Muscle layer of duodenum (tissue), 2 donors: ENCODE results near the gene TMC8.

Experiments
- H3K27ac ChIP-seq: one replicate; pipeline ENCODE4 v1.7.0; 2013; ENCODE audit warnings: mild to moderate bottlenecking, low read length
- H3K27me3 ChIP-seq: one replicate; pipeline ENCODE4 v1.7.0; 2013; ENCODE audit warnings: low read depth, mild to moderate bottlenecking, control low read depth, low read length
- H3K36me3 ChIP-seq, 2 donors: one replicate each; pipeline ENCODE4 v1.7.0; 2013; ENCODE audit warnings: low read length in 2 of 2, control low read depth in 1 of 2, mild to moderate bottlenecking in 1 of 2; ENCODE audit not compliant: insufficient read depth in 2 of 2, control insufficient read depth in 1 of 2
- H3K4me1 ChIP-seq, 2 donors: one replicate each; pipeline ENCODE4 v1.7.0; 2013; ENCODE audit warnings: low read length in 2 of 2, mild to moderate bottlenecking in 2 of 2, control low read depth in 1 of 2, moderate library complexity in 1 of 2; ENCODE audit not compliant: insufficient read depth in 2 of 2, control insufficient read depth in 1 of 2
- H3K4me3 ChIP-seq, 2 donors: one replicate each; pipeline ENCODE4 v1.7.0; 2013; ENCODE audit warnings: low read length in 2 of 2, low read depth in 1 of 2, mild to moderate bottlenecking in 1 of 2
- H3K9me3 ChIP-seq, 2 donors: one replicate each; pipeline ENCODE4 v1.7.0; 2013; ENCODE audit warnings: low read length in 2 of 2, control low read depth in 1 of 2, mild to moderate bottlenecking in 1 of 2; ENCODE audit not compliant: control insufficient read depth in 1 of 2
- donor health status: healthy.

TMC8 gene

DNA sequence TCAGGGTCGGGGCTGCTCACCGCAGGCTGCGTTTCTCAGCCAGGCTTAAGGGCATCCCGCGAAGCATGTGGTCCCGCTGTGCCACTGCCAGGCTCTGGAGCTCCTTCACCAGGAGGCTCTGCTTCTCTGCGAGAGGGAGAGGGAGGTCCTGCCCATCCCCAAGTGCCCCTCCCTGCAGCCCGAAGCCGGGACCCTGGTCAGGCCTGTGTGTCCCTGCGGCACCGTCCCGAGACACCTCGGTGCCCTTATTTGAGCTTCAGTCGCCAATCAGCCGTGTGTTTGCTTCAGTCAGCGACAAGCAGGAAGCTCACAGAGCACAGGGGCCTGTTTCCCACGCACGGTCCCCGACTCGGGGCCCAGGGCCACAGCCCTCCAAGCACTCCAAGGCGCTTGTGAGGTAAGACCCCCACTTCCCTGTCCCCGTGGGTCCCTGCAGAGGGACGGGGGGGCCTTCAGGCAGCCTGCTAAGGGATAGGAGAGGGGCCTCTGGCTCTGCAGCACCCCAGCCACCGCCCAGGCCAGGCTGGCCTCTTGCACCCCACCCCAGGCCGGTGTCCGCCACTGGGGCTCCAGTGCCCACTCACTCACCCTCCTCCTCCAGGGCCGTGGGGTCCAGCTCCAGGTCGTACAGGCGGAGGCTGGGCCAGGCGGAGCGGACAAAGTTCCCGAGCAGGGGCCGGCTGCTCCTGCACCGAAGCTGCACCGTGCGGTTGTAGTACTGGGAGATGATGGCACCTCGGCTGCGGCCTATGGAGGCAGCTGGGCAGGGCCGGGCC, 5.2 kb upstream of the TMC8 start:
- Histone ChIP-seq H3K4me3 (no peak overlapping the region), H3K36me3 (peaks cover 0 to 3% of the 10 kb centered on the region in 2 donors), H3K4me1 (peaks cover 10 to 53% of the 10 kb centered on the region in 2 donors), H3K27ac (no peak overlapping the region), H3K27me3 (no peaks in the 10 kb centered on the region), H3K9me3 (no peaks in the 10 kb centered on the region)

DNA sequence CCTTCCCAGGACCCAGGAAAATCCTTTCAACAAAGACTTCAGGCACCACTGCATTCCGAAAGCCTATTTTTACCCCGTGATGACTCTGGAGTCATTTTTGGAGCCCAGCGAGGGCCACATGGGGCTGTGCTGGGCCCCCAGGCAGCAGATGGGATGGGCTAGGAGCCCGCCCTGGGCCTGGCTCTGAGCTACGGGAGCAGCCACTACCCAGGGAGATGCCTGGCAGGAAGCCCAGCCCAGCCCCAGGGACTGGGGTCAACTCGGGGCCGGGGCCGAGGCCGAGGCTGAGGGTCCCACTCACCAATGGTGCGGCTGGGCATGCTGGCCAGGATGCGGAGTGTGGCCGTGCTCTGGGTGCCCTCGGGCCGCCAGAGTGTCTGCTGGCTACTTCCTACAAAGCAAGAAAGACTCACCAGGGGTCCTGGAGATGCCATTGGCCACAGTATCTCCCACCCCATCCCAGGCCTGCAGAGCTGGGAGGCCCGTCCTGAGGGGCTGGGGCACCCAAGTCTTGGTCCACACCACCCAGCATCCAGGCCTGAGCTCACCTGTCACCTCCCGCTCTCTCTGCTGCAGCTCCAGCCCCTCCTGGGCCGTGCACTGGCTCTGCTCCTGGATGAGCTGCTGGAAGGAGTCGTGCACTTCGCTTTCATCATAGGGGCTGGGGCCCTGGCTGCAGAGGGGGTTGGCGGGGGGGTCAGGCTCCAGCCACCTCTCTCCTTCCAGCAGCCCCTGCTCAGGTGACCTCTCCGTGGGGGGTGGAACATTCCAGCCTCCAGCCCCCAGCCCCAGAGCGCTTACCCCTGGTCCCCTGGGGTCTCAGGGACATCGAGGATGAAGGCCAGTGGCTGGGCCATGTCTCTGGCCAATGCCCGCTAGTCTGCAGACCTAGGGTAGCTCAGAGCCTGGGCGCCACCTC, 4.3 kb upstream of the TMC8 start:
- Histone ChIP-seq H3K27ac (no peak overlapping the region), H3K27me3 (no peaks in the 10 kb centered on the region), H3K9me3 (no peaks in the 10 kb centered on the region), H3K4me1 (peaks cover 10 to 58% of the 10 kb centered on the region in 2 donors), H3K4me3 (no peak overlapping the region), H3K36me3 (peaks cover 0 to 3% of the 10 kb centered on the region in 2 donors)

DNA sequence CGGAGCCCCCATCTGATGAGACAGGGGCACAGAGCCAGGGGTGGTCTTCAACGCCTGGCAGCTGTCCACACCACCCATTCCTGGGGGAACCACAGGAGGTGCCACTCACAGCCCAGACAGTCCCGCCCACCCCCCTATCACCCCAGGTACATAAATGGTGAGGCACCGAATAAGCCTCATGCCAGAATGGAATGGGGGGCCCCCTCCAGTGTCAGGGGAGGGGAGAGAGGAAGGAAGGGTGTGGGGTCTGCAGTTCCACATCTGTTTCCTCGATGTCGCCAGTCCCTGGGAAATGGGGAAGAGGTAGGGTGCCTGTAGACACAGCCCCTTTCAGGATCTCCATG, 3.7 kb upstream of the TMC8 start:
- Histone ChIP-seq H3K9me3 (no peaks in the 10 kb centered on the region), H3K4me3 (peak overlapping the region; percentile 46 to 77), H3K27me3 (no peaks in the 10 kb centered on the region), H3K36me3 (peaks cover 0 to 3% of the 10 kb centered on the region in 2 donors), H3K27ac (no peak overlapping the region), H3K4me1 (peaks cover 10 to 64% of the 10 kb centered on the region in 2 donors)

DNA sequence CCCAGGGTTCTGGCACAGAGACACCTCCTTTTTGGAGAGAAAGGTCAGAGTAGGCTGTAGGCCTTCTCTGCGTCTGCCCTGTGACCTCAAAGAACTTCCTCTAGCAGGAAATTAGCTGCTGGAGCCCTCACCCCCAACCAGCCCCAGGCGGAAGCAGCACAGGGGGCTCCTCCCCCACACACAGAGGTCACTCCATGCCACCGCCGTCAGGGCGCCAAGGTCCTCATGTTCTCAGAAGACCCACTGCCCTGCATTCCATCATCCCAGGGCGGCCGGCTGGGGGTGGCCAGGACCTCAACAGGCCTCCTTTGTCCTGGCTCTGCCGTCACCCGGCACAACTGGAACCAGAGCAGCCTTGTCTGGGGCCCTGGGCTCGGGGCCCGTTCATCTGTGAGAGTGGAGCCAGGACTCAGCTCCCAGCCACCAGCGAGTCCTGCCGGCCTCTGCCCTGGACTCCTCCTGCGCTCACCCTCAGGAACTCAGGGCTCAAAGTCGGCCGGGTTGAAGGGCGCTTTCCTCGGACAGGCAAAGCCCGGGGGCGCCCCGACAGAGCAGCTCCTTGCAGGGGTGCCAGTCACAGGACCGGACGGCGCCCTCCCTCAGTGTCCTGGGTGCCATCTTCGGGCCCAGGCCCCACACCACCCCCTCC, 3.2 kb upstream of the TMC8 start:
- no peaks in the 10 kb centered on the region for H3K9me3 ChIP-seq
- H3K36me3 ChIP-seq = peaks cover 0 to 3% of the 10 kb centered on the region in 2 donors
- H3K4me1 ChIP-seq = peaks cover 10 to 69% of the 10 kb centered on the region in 2 donors
- peak overlapping the region; percentile 39 for H3K27ac ChIP-seq
- peak overlapping the region; percentile 46 to 77 for H3K4me3 ChIP-seq
- H3K27me3 ChIP-seq = no peaks in the 10 kb centered on the region

DNA sequence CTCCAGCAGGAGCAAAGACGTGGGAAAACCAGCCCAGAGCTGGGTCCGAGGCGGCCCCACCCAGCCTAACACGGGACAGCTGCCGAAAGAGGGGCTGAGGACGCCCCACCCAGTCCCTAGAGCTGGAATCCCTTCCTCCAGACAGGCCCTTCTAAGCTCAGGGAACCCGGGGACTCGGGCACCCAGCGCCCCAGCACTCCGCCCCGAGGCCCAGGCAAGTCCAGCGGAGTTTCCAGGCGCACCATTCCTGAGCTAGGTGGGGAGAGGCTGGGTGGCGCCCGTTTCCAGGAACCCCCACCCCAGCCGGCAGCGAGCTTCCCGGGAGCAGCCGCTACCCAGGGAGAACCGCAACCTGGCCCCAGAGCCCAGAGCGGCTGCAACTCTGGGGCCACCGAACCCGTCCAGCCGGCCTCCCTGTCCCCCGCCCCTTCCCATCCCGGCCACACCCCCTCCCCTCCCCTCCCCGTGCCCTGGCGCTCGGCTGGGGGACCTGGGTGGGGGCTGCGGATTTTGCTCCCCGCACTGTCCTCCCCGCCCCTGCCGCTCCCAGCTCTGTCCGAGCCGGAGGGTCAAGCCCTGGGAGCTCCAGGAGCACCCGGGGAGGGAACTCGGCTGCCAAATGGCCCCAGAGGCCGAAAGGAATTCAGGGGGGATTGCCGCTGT, 2.6 kb upstream of the TMC8 start:
- no peaks in the 10 kb centered on the region for H3K27me3 ChIP-seq
- no peaks in the 10 kb centered on the region for H3K9me3 ChIP-seq
- H3K4me3 ChIP-seq = peak overlapping the region; percentile 46 to 77
- peaks cover 0 to 3% of the 10 kb centered on the region in 2 donors for H3K36me3 ChIP-seq
- H3K4me1 ChIP-seq = peaks cover 10 to 72% of the 10 kb centered on the region in 2 donors
- H3K27ac ChIP-seq = peak overlapping the region; percentile 39

DNA sequence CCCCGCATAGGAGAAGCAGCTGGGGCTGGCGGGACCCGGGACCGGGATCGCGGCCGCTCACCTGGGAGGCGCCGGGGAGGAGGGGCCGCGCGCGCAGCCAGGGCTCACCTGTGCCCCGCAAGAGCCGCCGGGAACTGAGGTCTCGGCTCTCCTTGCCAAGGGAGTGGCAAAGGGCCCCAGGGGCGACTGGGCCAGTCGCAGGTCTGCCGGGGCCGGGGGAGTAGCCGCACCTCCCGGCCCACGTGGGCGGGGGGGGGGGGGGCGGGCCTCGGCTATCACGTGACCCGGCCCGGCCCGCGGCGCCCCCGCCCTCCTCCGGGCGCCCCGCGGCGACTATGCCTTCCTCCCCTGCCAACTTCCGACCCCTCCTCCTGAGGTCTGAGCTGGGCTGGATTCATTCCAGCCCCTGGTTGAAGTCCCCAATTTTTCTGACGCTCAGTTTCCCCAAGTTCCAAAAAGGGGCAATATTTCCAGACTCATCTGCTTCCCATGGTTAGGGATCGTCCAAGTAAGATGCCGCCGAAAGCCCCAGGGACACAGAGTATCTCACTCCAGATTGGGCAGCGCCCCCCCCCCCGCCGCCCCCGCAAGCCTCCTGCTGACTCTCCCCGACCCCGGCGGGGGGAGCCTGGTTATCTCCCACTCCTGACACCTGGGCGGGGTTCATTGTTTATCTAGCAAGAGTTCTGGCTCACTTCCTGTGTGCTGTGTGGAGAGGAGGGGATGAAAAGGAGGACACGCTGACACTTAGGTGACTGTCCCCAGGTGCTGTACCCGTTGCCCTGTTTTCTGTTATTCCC, 1.8 kb upstream of the TMC8 start, which contains the start of gene TMC6:
Gene TMC6 (minus strand): TSS at position 205 of the 800 bp plus-strand sequence. CDS start 1,923 bp downstream, outside the sequence.
- H3K4me1 ChIP-seq = peaks cover 10 to 72% of the 10 kb centered on the region in 2 donors
- H3K4me3 ChIP-seq = peak within 1 kb of the TSS; percentile 46 to 77
- peak within 1 kb of the TSS; percentile 39 for H3K27ac ChIP-seq
- no peaks in the 10 kb centered on the region for H3K9me3 ChIP-seq
- no peaks in the 10 kb centered on the region for H3K27me3 ChIP-seq
- no peaks in the 10 kb centered on the region for H3K36me3 ChIP-seq

DNA sequence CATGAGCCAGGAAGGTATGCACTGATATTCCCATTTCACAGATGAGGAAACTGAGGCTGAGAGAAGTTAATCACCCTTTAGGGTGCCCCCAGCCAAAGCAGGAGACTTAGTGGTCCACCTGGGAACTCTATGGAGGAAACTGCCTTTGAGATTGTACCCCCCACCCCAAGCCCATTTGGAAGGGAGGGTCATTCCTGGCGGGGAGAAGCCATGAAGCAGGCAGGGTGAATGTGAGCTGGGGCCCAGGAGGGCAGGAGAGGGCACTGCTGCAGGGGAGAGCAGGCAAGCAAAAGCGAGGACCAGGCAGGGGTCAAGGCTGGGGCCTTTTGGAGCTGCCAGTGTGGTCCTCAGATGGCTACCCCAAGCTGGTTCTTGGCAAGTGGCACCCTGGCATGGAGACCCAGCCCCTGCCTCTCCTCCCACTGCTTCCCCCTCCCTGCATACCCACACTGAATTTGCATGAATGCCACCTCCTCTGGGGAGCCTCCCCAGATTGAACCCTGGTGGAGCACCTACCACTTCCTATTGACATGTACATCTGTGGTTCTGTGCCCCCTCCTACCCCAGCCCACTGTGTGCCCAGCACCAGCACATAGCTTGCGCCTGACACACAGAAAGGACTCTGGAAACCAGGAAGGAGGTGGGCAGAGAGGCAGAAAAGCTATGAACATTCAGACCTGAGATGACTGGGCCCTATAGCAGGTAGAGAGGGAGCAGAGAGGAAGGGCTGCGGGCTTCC, 1.1 kb upstream of the TMC8 start:
- H3K4me1 ChIP-seq = peaks cover 10 to 72% of the 10 kb centered on the region in 2 donors
- no peaks in the 10 kb centered on the region for H3K27me3 ChIP-seq
- no peaks in the 10 kb centered on the region for H3K36me3 ChIP-seq
- H3K9me3 ChIP-seq = no peaks in the 10 kb centered on the region
- peak overlapping the region; percentile 16 to 77 for H3K4me3 ChIP-seq
- peak overlapping the region; percentile 31 for H3K27ac ChIP-seq

DNA sequence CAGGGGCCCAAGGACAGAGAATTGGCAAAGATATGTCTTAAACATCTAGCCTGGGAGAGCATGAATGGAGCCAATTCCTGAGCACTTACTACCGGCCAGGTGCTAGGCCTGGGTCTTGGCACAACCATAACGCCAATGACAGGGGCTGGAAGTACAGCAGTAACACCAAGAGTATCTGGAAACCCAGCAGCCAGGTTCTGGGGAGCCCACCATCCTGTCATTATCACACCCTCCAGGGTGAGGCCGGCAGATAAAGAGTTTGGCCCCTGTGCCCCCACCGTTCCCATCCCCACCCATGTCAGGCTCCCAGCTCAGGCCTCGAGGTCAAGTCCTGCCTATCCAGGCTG, 508 bp upstream of the TMC8 start:
- no peak overlapping the region for H3K4me3 ChIP-seq
- H3K4me1 ChIP-seq = peaks cover 10 to 67% of the 10 kb centered on the region in 2 donors
- H3K36me3 ChIP-seq = no peaks in the 10 kb centered on the region
- H3K9me3 ChIP-seq = no peaks in the 10 kb centered on the region
- no peak overlapping the region for H3K27ac ChIP-seq
- H3K27me3 ChIP-seq = no peaks in the 10 kb centered on the region

DNA sequence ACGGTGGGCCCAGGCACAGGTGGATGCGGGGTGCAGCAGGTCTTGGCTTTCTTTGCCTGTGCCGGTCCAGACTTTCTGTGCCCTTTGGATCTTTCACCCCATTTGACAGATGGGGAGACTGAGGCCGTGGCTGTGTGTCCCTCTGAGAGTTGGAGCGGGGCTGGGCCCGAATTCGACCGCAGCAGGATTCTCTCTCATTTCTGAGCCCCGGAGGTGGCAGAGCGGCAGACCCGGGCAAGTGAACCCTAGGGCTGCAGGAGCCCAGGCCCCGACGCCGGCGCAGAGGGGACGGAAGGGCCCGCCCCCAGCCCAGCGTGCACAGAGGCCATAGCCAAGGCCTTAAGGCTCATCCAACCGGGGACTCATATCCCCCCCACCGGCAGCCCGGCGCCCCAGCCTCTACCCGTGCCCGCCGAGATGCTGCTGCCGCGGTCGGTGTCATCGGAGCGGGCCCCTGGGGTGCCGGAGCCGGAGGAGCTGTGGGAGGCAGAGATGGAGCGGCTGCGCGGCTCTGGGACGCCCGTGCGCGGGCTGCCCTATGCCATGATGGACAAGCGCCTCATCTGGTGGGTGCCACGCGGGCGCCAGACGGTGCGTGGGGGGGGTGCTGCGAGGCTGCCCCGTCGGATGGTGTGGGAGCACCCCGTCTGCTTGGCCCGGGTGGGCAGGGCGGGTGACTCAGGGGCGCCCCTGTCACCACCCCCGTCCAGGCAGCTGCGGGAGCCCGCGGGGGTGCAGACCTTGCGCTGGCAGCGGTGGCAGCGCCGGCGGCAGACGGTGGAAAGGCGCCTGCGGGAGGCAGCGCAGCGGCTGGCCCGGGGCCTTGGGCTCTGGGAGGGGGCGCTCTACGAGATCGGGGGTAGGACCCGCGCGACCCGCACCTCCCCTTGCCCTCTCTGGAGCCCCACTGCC, 857 bp downstream of the TMC8 start:
- no peaks in the 10 kb centered on the region for H3K27me3 ChIP-seq
- H3K4me3 ChIP-seq = peak overlapping the region; percentile 26 to 49
- H3K27ac ChIP-seq = no peak overlapping the region
- no peaks in the 10 kb centered on the region for H3K36me3 ChIP-seq
- no peaks in the 10 kb centered on the region for H3K9me3 ChIP-seq
- peaks cover 10 to 54% of the 10 kb centered on the region in 2 donors for H3K4me1 ChIP-seq
